SIG-M5 treated with dmso at 0.1 percent for 504 hours (cell line): ENCODE measurements around the gene PPP1R37.
A peak's percentile ranks its signal among the peaks of the same experiment; 100 is the strongest.

Experiments
- DNase-seq: peaks from one replicate; lab custom pipeline; 2025; ENCODE audit not compliant: unreplicated experiment; lab: John Stamatoyannopoulos, UW

Gene PPP1R37

DNA sequence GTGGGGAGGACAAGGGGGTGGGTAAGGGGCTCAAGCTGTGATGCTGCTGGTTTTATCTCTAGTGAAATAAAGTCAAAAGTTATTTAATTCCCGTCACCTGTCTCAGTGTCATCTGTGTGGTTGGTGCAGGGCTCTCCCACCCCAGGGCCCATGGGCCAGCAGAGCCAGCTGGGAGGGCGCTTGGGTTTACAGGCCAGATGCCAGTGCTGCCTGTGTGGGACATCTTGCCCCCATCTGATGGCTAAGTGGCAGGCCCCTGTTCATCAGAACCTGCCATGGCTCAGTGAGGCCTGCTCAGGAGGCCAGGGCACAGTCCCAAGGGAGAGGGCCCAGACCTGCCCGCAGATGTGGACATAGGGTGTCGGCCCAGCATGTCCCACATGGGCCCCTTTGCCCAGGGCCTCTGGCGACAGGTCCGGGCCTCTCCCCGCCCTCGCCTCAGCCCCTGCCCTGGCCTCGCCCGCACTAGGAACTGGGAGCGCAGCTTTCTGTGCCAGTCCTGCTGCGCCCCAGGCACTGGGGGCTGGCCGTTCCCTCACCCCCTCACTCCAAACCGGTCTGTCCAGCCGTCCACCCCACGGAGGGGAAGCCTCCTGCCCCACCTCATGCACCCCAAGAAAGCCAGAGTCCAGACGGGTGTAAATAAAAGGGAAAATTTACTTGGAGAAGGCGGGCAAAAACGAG is 22.0 kb upstream of the PPP1R37 start:
- peak; percentile 34 for DNase-seq

DNA sequence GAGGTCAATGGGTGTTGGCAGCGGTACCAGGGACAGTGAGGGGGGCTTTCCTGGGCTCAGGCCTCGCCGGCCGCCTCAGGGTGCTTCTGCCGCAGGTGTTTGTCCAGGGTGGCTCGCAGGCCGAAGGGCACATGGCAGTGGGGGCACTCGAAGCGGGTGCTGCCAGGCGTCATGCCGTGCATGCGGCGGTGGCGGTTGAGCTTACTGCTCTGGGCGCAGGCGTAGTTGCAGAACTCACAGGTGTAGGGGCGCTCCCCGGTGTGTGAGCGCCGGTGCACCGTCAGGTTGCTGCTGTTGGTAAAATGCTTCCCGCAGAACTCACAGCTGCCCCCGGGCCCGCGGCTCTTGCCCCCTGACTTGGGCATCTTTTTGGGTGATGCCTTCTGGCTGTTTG is 21.4 kb upstream of the PPP1R37 start:
- DNase-seq, result no peak

GRCh38 chr19:45071969-45072790 is 20.8 kb upstream of the PPP1R37 start:
- DNase-seq, result no peak

- DNase-seq, result no peak
Observed at GRCh38 chr19:45074744-45075300, 18.2 kb upstream of the PPP1R37 start.

DNA sequence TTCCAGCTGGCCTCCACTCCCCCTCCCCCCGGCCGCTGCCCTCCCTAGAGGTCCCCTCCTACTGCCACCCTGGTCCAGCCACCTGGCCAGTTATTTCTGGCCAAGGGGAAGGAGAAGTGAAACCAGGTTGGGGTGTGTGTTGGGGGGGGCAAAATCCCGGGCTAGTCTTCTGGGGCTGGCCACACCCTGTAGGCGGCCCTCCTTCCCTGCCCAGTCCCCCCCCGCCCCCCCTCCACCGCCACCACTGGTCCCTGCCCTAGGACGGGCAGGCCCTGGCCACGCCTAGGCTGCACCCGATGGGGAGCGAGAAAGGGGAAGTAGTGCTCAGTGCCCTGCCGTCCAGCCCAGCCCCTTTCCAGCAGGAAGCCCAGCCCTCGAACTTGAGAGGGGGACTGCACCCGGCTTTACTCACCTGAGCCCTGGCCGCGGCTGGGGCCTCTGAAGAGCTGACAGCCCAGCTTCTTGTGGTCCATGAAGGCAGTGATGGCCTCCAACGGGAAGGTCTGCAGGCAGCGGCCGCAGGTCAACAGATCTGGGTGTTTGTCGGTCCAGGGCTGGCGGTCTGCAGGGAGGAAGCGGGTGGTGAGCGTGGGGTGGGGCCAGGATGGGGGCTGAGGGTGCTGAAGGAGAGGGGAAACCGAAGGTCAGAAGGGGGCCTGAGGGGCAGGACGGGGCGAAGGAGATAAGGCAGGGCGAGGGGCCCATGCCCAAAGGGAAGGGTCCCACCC is 17.5 kb upstream of the PPP1R37 start:
- DNase-seq, result peak; percentile 92

DNA sequence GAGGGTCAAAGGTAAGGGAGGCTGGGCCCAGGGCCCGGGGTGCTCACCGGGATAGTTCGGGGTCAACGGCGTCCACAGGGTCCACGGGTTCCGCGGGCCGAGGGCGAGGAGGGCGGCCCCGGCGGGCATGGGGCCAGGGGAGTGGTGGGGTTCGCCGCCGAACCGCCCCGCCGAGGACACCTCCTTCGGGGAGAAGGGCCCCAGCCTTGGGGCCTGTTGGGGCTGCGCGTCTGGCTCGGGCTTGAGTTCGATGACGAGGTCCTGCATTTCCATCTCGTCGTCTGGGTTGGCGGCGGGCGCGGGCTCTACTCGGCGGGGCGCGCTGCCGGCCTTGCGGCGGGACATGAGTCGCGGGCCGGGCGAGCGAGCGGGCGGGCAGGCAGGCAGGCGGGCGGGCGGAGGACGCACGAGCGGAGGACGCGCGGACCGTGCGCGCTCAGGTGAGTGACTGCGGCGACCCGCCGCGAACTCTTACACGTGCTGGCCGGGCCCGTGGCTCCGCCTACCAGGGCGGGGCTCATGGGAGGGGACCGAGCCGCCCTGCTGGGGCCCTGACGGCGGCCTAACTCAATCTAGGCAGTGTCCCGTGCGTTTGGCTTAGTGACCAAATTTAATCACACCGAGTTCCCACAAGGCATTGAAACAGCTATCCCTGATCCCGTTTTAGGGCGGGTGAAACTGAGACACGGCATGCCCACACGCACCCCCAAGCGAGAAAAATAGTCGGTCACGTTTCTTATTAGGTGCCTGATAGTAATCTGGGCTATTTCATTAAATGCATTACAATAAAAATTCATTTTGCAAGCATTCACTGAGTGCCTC is 16.7 kb upstream of the PPP1R37 start, which contains the start of gene ZNF296:
Gene ZNF296, minus strand, starts transcription at position 450 of the 822 bp plus-strand sequence. Its CDS starts 105 bp downstream, at position 345.
- DNase-seq, result peak; percentile 65

DNA sequence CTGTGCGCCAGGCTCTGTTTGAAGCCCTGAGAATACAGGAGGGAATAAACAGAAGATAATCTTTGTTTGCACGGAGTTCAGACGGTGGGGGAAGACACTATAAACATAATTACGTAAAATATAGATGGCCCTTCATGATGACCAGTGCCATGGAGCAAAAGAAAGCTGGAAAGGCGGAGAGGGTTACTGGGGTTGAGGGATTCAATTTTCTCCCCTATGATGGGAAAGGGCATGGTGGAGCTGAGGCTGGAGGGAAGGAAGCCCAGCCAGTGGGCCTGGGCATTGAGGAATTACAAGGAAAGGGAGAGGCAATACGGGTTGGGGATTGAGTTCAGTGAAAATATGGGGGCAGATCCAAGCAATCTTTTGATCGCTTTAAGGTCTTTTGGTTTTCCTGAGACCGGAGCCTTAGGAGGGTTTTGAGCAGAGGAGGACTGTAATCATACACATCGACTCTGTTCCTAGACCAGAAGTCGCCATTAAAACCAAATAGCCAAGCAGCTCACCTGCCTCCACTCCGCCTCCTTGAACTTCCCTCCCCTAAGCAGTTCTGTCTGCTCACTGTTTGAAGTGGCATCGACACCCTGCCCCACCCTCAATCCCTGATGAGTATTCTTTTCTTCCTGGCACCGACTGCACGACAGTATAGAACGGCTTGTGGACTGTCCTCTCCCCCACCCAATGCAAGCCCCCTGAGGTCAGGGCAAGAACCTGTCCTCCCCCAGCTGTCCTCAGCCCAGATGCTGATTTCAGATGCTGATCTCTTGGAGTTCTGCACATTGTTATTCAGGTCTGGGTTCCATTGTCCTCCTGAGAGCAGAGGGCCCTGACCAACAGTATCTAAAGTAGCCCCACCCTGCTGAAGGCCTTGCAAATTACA is 15.9 kb upstream of the PPP1R37 start:
- DNase-seq, result no peak

DNA sequence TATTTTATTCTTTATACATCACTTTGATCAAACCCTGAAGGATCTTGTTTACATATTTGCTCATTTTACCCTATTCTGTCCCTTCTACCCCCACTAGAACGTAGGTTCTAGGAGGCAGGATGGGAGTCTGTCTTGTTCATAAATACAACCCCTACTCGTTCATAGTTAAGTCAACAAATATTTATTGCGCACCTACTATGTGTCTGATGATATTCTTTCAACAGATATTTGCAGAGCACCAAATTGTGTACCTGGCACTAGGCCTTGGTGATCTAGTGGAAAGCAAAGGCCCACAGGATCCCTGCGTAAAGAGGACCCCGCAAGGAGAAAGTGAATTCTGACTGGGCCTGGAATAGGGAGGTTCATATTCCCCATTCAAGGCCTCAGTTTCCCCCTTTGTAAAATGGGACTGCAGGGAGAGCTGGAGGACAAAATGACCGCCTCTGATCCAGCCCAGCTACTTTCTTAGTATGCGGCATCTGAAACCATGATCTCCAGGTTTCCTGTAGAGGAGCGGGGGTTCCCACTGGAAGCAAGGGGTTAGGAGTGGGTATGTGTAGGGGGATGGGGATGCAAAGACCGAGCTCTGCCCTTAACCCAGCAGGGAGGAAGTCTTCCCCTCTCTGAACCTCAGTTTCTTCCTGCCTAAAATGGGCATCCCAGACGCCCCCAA is 14.5 kb upstream of the PPP1R37 start:
- DNase-seq, result no peak

DNA sequence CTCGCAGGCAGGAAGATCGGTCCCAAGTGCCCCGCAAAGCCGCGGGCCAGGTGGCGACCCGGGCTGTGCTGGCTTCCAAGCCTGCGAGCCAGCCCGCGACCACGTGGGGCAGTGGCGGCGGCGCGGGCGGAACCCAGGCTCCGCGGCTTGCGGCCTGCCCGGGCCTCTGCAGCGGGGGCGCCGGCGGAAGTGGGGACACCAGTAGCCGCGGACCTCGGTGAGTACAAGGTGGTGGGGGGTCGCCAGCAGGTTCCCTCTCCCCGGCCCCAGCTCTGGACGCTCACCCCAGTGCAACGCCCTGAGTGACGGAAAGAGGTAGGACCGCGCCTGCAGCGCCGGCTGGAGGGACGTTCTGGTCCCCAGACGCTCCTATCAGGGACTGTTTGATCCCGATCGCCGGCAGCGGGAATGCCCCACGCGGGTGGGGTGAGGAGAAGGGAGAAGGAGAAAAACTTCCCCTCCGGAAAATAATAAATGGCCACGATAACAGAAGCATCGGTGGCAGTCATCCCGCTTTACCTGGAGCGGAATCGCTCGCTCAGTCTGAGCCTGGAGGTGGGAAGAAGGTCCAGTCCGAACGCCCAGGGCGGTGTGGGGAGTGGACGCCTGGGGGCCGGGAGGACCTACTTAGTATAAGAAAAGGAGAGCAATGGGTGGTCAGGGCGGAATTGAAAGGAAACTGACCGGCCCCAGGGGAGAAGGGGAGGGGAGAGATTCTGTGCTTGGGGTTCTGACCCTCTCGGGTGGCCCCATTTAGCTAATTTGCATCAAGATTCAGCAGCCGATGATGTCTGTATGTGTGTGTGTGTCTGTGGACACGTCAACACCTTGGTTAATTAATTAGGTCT is 13.7 kb upstream of the PPP1R37 start, which contains the start of gene GEMIN7:
Gene GEMIN7, plus strand, starts transcription at position 198 of the 848 bp plus-strand sequence. CDS start 10,855 bp downstream, outside the sequence.
- DNase-seq, result peak; percentile 63

GRCh38 chr19:45079911-45080370 is 13.0 kb upstream of the PPP1R37 start:
- no peak for DNase-seq

- DNase-seq, result no peak
Observed at GRCh38 chr19:45082170-45082569, 10.8 kb upstream of the PPP1R37 start.

- no peak for DNase-seq
Observed at GRCh38 chr19:45086480-45086879, 6.5 kb upstream of the PPP1R37 start.

DNA sequence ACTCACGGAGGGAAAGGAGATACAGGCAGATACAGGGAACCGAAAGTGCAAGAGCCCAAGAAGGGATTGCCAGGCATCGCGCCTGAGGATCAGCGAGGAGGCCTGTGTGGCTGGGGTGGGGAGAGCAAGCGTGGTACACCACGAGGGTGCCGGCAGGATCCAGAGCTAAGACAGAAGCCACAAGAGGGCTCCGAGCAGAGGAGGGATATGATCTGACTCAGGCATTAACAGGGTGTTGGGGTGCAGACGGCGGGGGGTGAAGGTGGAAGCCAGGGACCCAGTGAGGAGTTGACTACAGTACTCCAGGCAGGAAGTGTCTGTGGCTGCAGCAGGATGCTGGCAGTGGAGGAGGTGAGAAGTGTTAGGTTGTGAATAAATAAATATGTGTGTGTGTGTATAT is 5.4 kb upstream of the PPP1R37 start:
- peak; percentile 61 for DNase-seq

- DNase-seq, result no peak
Observed at GRCh38 chr19:45090034-45090433, 2.9 kb upstream of the PPP1R37 start.

GRCh38 chr19:45090606-45091005 is 2.4 kb upstream of the PPP1R37 start:
- no peak for DNase-seq

DNA sequence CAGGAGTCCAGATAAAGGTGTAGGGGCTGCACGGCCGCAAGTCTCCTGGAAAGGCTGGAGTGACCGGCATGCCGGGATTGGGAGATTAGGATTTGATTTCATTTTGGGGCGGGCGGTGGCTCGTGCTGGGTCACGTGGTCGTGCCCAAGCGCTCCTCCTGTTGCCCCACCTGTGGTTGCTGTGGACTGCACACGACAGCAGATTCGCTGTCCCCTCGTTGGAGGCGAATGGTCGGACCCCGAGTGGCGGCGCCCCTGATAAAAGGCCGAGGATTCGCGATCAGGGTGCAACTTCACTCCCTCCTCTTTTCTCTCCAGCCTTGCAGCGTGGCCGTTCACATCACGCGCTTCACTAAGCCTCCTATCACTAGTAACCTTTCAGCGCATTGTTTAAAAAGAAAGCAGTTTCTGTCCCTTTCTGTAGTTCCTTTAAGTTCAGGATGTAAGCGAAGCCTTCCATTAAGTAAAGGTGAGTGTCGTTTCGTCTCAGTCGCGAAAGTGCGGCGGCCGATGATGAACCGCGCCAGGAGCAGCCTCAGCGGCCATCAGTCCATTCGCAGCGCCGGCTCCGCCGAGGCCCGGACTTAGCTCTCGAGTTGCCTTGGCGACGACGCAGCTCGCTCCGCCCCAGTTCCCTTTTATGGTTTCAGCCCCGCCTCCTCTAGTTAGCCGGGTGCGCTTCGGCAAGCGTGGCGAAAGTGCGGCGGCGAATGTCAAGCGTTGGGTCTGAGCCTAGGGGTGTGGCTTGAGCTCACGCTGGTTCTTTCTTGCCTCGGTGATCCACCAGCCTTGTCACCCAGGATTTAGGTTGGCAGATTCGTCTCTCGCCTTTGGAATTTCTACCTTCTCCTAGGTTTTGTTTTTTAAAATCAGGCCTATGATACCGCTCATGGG is 1.7 kb upstream of the PPP1R37 start:
- peak; percentile 96 for DNase-seq

DNA sequence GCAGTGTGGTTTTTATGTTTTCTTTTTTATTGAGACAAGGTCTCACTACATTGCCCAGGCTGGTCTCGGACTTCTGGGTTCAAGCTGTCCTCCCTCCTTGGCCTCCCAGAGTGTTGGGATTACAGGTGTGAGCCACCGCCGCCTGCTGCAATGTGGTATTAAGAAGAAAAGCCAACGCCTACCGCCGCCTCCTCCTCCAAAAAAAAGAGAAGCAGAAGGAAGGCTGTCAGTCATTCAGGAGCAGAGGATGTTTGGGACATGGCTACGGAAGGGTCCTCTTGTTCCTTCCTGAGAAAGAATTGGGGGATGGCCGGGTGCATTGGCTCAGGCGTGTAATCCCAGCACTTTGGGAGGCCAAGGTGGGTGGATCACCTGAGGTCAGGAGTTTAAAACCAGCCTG is 1.2 kb downstream of the PPP1R37 start:
- peak; percentile 14 for DNase-seq
